IMR-90 (cell line): ENCODE measurements around the gene STX16. TPM values are rescaled to one million over a fixed set of nuclear protein-coding genes. Genes with fewer than 3 reads are reported as not detected.

Experiments
- ATAC-seq: fragments of 200-7000 bp; cut with Tn5 transposase; 2 replicates; pipeline ENCODE4 v1.9.1; 2020; ENCODE audit warnings: low read depth, mild to moderate bottlenecking, moderate library complexity
- BruUV-seq: library from RNA; stranded (reverse); fragments of 400-500 nt; replicated peaks from 2 replicates; lab custom pipeline; 2021; lab: Mats Ljungman, UMichigan
- CTCF ChIA-PET: fragments of 300-600 bp; formaldehyde crosslinking; extraction: SDS; loops from one replicate; lab custom pipeline; 2021; ENCODE audit warnings: antibody characterized with exemption; lab: Yijun Ruan, JAX
- POLR2A ChIA-PET: fragments of 300-600 bp; sonication (Branson Sonifier 250); formaldehyde crosslinking; loops from one replicate; lab custom pipeline; 2022; ENCODE audit warnings: antibody characterized with exemption; ENCODE audit not compliant: unreplicated experiment; lab: Charles Lee
- DNase-seq: peaks from one replicate; pipeline ENCODE4 v3.0.0; 2013
- H2AFZ ChIP-seq: replicated peaks from 2 replicates; pipeline ENCODE3; 2013; ENCODE audit warnings: low read length, mild to moderate bottlenecking; ENCODE audit not compliant: poor library complexity
- H2AK5ac ChIP-seq: 2 replicates; pipeline ENCODE4 v1.6.1; 2013; ENCODE audit warnings: low read depth, low read length, inconsistent platforms
- H2AK9ac ChIP-seq: replicated peaks from 2 replicates; pipeline ENCODE3; 2013; ENCODE audit warnings: mild to moderate bottlenecking, low read depth, low read length, moderate library complexity; ENCODE audit not compliant: poor library complexity
- H2BK120ac ChIP-seq: 2 replicates; pipeline ENCODE4 v1.6.1; 2013; ENCODE audit warnings: low read depth, low read length, inconsistent platforms
- H2BK15ac ChIP-seq: 3 replicates; pipeline ENCODE4 v1.6.1; 2013; ENCODE audit warnings: low read depth, low read length, inconsistent platforms
- H2BK20ac ChIP-seq: 2 replicates; pipeline ENCODE4 v1.6.1; 2013; ENCODE audit warnings: low read depth, mild to moderate bottlenecking, inconsistent platforms, low read length, moderate library complexity
- H2BK5ac ChIP-seq: 2 replicates; pipeline ENCODE4 v1.6.1; 2013; ENCODE audit warnings: mild to moderate bottlenecking, low read depth, low read length, inconsistent platforms; ENCODE audit not compliant: poor library complexity, severe bottlenecking
- H3K14ac ChIP-seq: replicated peaks from 2 replicates; pipeline ENCODE4 v1.6.1; 2013; ENCODE audit warnings: low read depth, low read length, inconsistent platforms
- H3K18ac ChIP-seq: 2 replicates; pipeline ENCODE4 v1.6.1; 2013; ENCODE audit warnings: low read depth, low read length, control low read depth
- H3K23ac ChIP-seq: 2 replicates; pipeline ENCODE4 v1.6.1; 2013; ENCODE audit warnings: low read depth, low read length, inconsistent platforms
- H3K27ac ChIP-seq: 2 replicates; pipeline ENCODE4 v1.5.1; 2013; ENCODE audit warnings: mild to moderate bottlenecking, control low read depth, low read length; ENCODE audit not compliant: insufficient read depth
- H3K27me3 ChIP-seq: 2 replicates; pipeline ENCODE4 v1.6.1; 2013; ENCODE audit warnings: low read length; ENCODE audit not compliant: control insufficient read depth, insufficient read depth
- H3K36me3 ChIP-seq: 2 replicates; pipeline ENCODE4 v1.6.1; 2013; ENCODE audit warnings: low read length, mixed read lengths; ENCODE audit not compliant: control insufficient read depth, insufficient read depth
- H3K4ac ChIP-seq: 2 replicates; pipeline ENCODE4 v1.6.1; 2013; ENCODE audit warnings: low read depth, low read length, inconsistent platforms
- H3K4me1 ChIP-seq: 2 replicates; pipeline ENCODE4 v1.6.1; 2013; ENCODE audit warnings: low read length, mixed read lengths; ENCODE audit not compliant: control insufficient read depth, insufficient read depth
- H3K4me2 ChIP-seq: 2 replicates; pipeline ENCODE4 v1.6.1; 2013; ENCODE audit warnings: low read depth, mild to moderate bottlenecking, control low read depth, low read length, moderate library complexity
- H3K4me3 ChIP-seq: 2 replicates; pipeline ENCODE4 v1.5.1; 2013; ENCODE audit warnings: low read depth, mild to moderate bottlenecking, control low read depth, low read length, moderate library complexity; ENCODE audit not compliant: insufficient read depth
- H3K56ac ChIP-seq: 2 replicates; pipeline ENCODE4 v1.6.1; 2013; ENCODE audit warnings: low read length, inconsistent platforms; ENCODE audit not compliant: insufficient read depth; ENCODE audit errors: extremely low read depth
- H3K79me1 ChIP-seq, 2 experiments: 2 replicates each; pipeline ENCODE4 v1.6.1; 2013; ENCODE audit warnings: low read length in 2 of 2, inconsistent platforms in 1 of 2, low read depth in 1 of 2
- H3K9ac ChIP-seq: 2 replicates; pipeline ENCODE4 v1.6.1; 2013; ENCODE audit warnings: low read depth, low read length, control low read depth
- H3K9me1 ChIP-seq: 2 replicates; pipeline ENCODE4 v1.6.1; 2013; ENCODE audit warnings: low read length, inconsistent platforms; ENCODE audit not compliant: insufficient read depth
- H3K9me3 ChIP-seq: 2 replicates; pipeline ENCODE4 v1.6.1; 2013; ENCODE audit warnings: low read length; ENCODE audit not compliant: control insufficient read depth, insufficient read depth
- H4K20me1 ChIP-seq: 2 replicates; pipeline ENCODE4 v1.6.1; 2013; ENCODE audit warnings: low read length, inconsistent platforms; ENCODE audit not compliant: insufficient read depth
- H4K5ac ChIP-seq: 2 replicates; pipeline ENCODE4 v1.6.1; 2013; ENCODE audit warnings: mild to moderate bottlenecking, low read depth, low read length, control low read depth
- H4K8ac ChIP-seq, 2 experiments: 2 replicates each; pipeline ENCODE4 v1.6.1; 2013; ENCODE audit warnings: low read depth in 2 of 2, low read length in 2 of 2, control low read depth in 1 of 2, inconsistent platforms in 1 of 2
- H4K91ac ChIP-seq: 2 replicates; pipeline ENCODE4 v1.6.1; 2013; ENCODE audit warnings: low read depth, low read length, inconsistent platforms; ENCODE audit not compliant: insufficient read depth
- BHLHE40 ChIP-seq: fragments of 150-350 bp; IDR thresholded peaks from 2 replicates; pipeline ENCODE4 v1.6.1; 2016; ENCODE audit warnings: mild to moderate bottlenecking, low read depth, low read length
- CEBPB ChIP-seq: IDR thresholded peaks from 2 replicates; pipeline ENCODE4 v1.6.1; 2012; ENCODE audit warnings: low read depth, low read length, improper control_type of control experiment
- CHD1 ChIP-seq: IDR thresholded peaks from 2 replicates; pipeline ENCODE4 v1.6.1; 2012; ENCODE audit warnings: low read depth, low read length, improper control_type of control experiment
- CTCF ChIP-seq: conservative IDR thresholded peaks from 2 replicates; pipeline ENCODE4 v1.5.1; 2012; ENCODE audit warnings: mild to moderate bottlenecking, low read depth, low read length, improper control_type of control experiment
- FOS ChIP-seq: fragments of 150-350 bp; IDR thresholded peaks from 2 replicates; pipeline ENCODE4 v1.6.1; 2016; ENCODE audit warnings: low read depth, low read length
- MAZ ChIP-seq: IDR thresholded peaks from 2 replicates; pipeline ENCODE4 v1.6.1; 2012; ENCODE audit warnings: low read depth, mild to moderate bottlenecking, low read length, improper control_type of control experiment, moderate library complexity, borderline replicate concordance
- MXI1 ChIP-seq: IDR thresholded peaks from 2 replicates; pipeline ENCODE4 v1.6.1; 2012; ENCODE audit warnings: low read depth, mild to moderate bottlenecking, low read length, moderate library complexity, borderline replicate concordance
- NFE2L2 ChIP-seq: fragments of 150-350 bp; IDR thresholded peaks from 2 replicates; pipeline ENCODE4 v1.6.1; 2016; ENCODE audit warnings: low read depth, mild to moderate bottlenecking, low read length
- POLR2A ChIP-seq: IDR thresholded peaks from 2 replicates; pipeline ENCODE4 v1.6.1; 2012; ENCODE audit warnings: mild to moderate bottlenecking, low read depth, low read length
- RAD21 ChIP-seq: IDR thresholded peaks from 2 replicates; pipeline ENCODE4 v1.6.1; 2012; ENCODE audit warnings: low read length, improper control_type of control experiment
- RCOR1 ChIP-seq: IDR thresholded peaks from 2 replicates; pipeline ENCODE4 v1.6.1; 2012; ENCODE audit warnings: mild to moderate bottlenecking, low read length, improper control_type of control experiment; ENCODE audit not compliant: insufficient replicate concordance
- RFX5 ChIP-seq: IDR thresholded peaks from 2 replicates; pipeline ENCODE4 v1.8.0; 2012; ENCODE audit warnings: low read depth, mild to moderate bottlenecking, low read length, moderate library complexity
- SMC3 ChIP-seq: fragments of 150-350 bp; IDR thresholded peaks from 2 replicates; pipeline ENCODE4 v1.6.1; 2016; ENCODE audit warnings: low read depth, mild to moderate bottlenecking, antibody characterized with exemption, low read length, moderate library complexity
- WGBS, 2 experiments: methylation state at CpG; one replicate each; pipeline versions ENCODE4 v1.1.5 to v1.1.7; 2013; ENCODE audit warnings: missing lambda C conversion rate in 2 of 2; ENCODE audit not compliant: insufficient read length in 1 of 2; ENCODE audit errors: extremely low coverage in 2 of 2; 5-methylcytosine and 5-hydroxymethylcytosine counted together
- dilution Hi-C: fragments of 300-500 bp; cut with HindIII; formaldehyde crosslinking; loops from one replicate; pipeline ENCODE4 v1.14.3; 2018; ENCODE audit warnings: low sequenced_read_pairs; ENCODE audit not compliant: unreplicated experiment
- in situ Hi-C: fragments of 300-500 bp; cut with MboI; formaldehyde crosslinking; loops from 3 replicates; pipeline ENCODE4 v1.14.3; 2019; ENCODE audit warnings: low sequenced_read_pairs, inconsistent platforms, mixed read lengths
- intact Hi-C: fragments of 100-400 bp; cut with micrococcal nuclease; formaldehyde crosslinking; loops from 2 replicates; pipeline ENCODE4 v1.10.0; 2022
- polyA plus RNA-seq, 3 experiments: library from polyadenylated mRNA; depleted of rRNA; stranded (reverse); fragments of >200 nt; gene quantifications; 2 replicates each; pipeline ENCODE4 v1.2.3, GENCODE V29; 2012; ENCODE audit warnings: low replicate concordance in 1 of 3
- total RNA-seq: library from RNA; depleted of rRNA; stranded (reverse); fragments of >200 nt; gene quantifications from 2 replicates; pipeline ENCODE4 v1.2.3, GENCODE V29; 2012
- TF ChIP-seq, protein P1 (sequence below): fragments of 150-350 bp; IDR thresholded peaks from 2 replicates; pipeline ENCODE4 v1.6.1; 2017; ENCODE audit warnings: mild to moderate bottlenecking, antibody characterized with exemption, low read length, low read depth

Gene STX16
- total and polyA plus RNA-seq, 2 of the 4 experiments (the other 2 are of a cell fraction), result 26.9 to 58.2 TPM

DNA sequence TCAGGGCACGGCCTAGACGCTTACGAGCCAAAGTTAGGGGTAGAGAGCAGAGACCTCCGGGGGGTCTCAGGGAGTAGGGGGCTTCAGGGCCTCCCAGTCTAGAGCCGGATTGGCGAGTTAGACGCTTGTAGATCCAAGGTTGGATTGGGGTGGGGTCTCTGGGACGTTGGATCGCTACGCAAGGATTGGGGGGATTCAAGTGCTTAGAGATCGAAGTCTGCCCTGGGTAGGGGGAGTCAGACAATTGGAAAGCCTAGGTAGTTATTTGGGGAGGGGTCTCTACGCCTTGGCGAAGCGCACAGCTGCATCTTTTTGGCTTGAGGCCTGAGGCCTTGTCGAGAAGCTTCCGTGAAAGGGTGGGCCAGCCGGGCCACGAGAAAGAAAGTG, 469 bp downstream of the STX16 start:
- peak overlapping the region; percentile 93 for H3K4ac ChIP-seq
- peak overlapping the region; percentile 82 for H3K14ac ChIP-seq
- peak overlapping the region; percentile 93 for H3K4me2 ChIP-seq
- peak overlapping the region; percentile 78 for H3K4me3 ChIP-seq
- no peaks in the 10 kb centered on the region for H3K9me1 ChIP-seq
- H3K4me1 ChIP-seq, result peaks cover 8% of the 10 kb centered on the region
- H2AFZ ChIP-seq, result peak overlapping the region; percentile 99
- no peak overlapping the region for H2BK20ac ChIP-seq
- TF ChIP-seq NFE2L2, result no peak
- TF ChIP-seq, protein P1, sequence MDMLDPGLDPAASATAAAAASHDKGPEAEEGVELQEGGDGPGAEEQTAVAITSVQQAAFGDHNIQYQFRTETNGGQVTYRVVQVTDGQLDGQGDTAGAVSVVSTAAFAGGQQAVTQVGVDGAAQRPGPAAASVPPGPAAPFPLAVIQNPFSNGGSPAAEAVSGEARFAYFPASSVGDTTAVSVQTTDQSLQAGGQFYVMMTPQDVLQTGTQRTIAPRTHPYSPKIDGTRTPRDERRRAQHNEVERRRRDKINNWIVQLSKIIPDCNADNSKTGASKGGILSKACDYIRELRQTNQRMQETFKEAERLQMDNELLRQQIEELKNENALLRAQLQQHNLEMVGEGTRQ, result no peak
- TF ChIP-seq RFX5, result no peak
- no peak for TF ChIP-seq BHLHE40
- no peak; the same call in 1 of the 2 replicates for TF ChIP-seq CHD1
- TF ChIP-seq MAZ, result no peak
- no peak for TF ChIP-seq POLR2A
- TF ChIP-seq CTCF, result no peak
- no peak for TF ChIP-seq CEBPB
- TF ChIP-seq RCOR1, result no peak
- no peak for TF ChIP-seq FOS
- TF ChIP-seq MXI1, result no peak
- TF ChIP-seq RAD21, result no peak
- TF ChIP-seq SMC3, result no peak
- H3K9me3 ChIP-seq, result no peaks in the 10 kb centered on the region
- H2AK9ac ChIP-seq, result peak overlapping the region; percentile 98
- in situ Hi-C loops (loop anchor here (10.0 kb wide), 1 partner anchor 417 kb away; no protein-coding TSS in a partner anchor), intact Hi-C loops (loop anchor here (2.0 to 10.0 kb wide), 6 partner anchors 79 to 571 kb away; partner anchors contain the start of gene APCDD1L), dilution Hi-C loops (loop anchor here (25.0 kb wide), 1 partner anchor 414 kb away; the partner anchor contains the start of gene ANKRD60)
- H4K20me1 ChIP-seq, result peaks cover 3% of the 10 kb centered on the region; the same call in 1 of the 2 replicates
- H3K27me3 ChIP-seq, result no peaks in the 10 kb centered on the region
- H3K56ac ChIP-seq, result peak overlapping the region; percentile 85
- H3K23ac ChIP-seq, result peak overlapping the region; percentile 74
- CTCF ChIA-PET, result interaction anchor here (0.8 to 1.1 kb wide), 5 partner anchors 13 to 259 kb away, joined by 3 to 4 read pairs (median 3); no protein-coding TSS in a partner anchor
- DNase-seq, result no peak
- H3K9ac ChIP-seq, result peak overlapping the region; percentile 88
- POLR2A ChIA-PET, result interaction anchor here (0.6 to 0.7 kb wide), 2 partner anchors 219 to 376 kb away, joined by 5 to 6 read pairs; no protein-coding TSS in a partner anchor
- peak overlapping the region; percentile 87 for H3K27ac ChIP-seq
- peaks cover 14 to 31% of the 10 kb centered on the region in 2 experiments for H3K79me1 ChIP-seq
- peak overlapping the region; percentile 92 for H2AK5ac ChIP-seq
- no peak for ATAC-seq
- H2BK15ac ChIP-seq, result no peak overlapping the region
- peak overlapping the region; percentile 39 for H2BK120ac ChIP-seq
- peak overlapping the region; percentile 70 to 96 for H4K8ac ChIP-seq
- H4K5ac ChIP-seq, result peak overlapping the region; percentile 69
- H2BK5ac ChIP-seq, result peak overlapping the region; percentile 83
- no peaks in the 10 kb centered on the region for H3K36me3 ChIP-seq
- peak overlapping the region; percentile 11; the same call in 1 of the 2 replicates for H3K18ac ChIP-seq
- BruUV-seq, result no TSS peak
- 0% methylated on average over 7 of the region's 18 CpGs; no CpG with 5 or more reads in 1 of the 2 experiments for WGBS, 2 experiments
- peak overlapping the region; percentile 85 for H4K91ac ChIP-seq
